SK-N-DZ (cell line): ENCODE measurements around the gene TTPAL.
"Not testable (repeated sequence)": the region's sequence is repeated elsewhere in the genome, so short reads cannot be mapped to it uniquely, and the experiment has no call there.

Source experiments
- DNase-seq: peaks from one replicate; pipeline ENCODE4 v3.0.0-alpha.2; 2015; ENCODE audit warnings: low spot score

TTPAL gene

GRCh38 chr20:44467289-44467883, 8.3 kb upstream of the TTPAL start:
- DNase-seq: no peak

GRCh38 chr20:44468044-44468782, 7.5 kb upstream of the TTPAL start:
- DNase-seq: no peak

GRCh38 chr20:44470327-44470726, 5.3 kb upstream of the TTPAL start:
- no peak for DNase-seq

DNA sequence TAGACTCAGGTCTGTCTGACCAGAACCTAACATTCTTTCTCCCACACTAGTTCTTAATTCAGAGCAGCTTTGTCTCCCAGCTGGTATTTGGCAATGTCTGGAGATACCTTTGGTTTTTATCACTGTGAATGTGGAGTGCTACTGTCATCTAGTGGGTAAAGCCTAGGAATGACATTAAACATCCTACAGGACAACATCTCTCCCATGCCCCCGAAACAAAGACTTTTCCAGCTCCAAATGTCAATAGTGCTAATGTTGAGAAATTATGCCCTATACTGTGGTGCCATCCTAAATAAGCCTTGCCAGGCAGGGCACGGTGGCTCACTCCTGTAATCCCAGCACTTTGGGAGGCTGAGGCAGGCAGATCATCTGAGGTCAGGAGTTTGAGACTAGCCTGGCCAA, 4.2 kb upstream of the TTPAL start:
- peak; percentile 47 for DNase-seq

GRCh38 chr20:44472283-44472682, 3.4 kb upstream of the TTPAL start:
- DNase-seq: not testable (repeated sequence)

- DNase-seq: peak; percentile 22
Measured at GRCh38 chr20:44475372-44475693, 341 bp upstream of the TTPAL start.

DNA sequence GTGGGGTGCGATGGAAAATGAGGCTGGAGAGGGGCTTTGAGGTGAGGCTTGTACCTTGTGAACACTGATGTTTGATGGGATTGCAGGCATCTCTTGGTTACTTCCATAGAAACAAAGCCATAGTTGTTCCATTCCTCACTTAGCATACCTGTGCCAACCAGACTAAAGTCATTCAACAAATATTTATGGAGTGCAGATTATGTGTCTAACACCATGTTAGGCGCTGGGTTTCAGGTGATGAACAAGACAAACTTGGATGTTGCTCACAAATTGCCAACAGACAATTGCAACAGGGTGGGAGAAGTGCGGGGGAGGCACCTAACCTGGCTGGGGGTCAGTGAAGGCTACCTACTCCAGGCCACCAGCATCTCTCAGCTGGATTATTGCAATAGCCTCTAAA, 1.5 kb downstream of the TTPAL start:
- no peak for DNase-seq

DNA sequence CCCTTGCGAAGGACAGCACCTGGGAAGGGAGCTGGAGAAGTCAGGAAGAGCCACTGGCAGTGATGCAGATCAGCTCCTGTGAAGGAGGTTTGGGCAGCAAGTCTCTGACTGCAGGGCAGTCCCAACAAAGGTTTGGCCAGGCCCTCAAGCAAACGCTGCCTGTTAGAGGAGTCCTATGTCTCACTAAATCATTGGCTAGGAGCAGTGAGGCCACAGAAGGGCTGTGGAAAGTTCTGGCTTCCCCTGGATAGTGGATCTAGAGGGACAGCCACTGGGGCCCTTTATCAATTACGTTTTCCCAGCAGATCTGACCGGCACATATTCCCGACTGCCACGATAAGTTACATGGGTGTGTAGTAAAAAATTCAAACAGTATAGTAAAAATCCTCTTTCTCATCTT, 2.5 kb downstream of the TTPAL start:
- no peak for DNase-seq

DNA sequence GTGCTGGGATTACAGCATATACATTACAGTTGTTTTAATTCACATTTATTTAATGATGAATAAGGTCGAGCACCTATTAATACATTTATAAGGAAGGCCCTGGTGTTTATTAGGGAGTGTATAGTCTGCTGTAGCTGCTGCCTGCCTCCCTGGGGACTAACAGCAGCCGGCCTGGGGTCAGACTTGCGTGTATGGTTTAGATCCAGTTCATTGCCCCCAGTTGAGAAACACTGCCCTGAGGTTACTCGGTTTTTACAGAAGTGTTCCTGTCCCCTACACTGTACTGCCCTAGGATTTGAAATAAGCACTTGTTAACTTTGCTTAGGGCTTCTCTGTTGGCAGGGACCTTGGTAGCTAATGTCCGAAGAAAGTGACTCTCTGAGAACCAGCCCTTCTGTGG, 4.0 kb downstream of the TTPAL start:
- no peak for DNase-seq

DNA sequence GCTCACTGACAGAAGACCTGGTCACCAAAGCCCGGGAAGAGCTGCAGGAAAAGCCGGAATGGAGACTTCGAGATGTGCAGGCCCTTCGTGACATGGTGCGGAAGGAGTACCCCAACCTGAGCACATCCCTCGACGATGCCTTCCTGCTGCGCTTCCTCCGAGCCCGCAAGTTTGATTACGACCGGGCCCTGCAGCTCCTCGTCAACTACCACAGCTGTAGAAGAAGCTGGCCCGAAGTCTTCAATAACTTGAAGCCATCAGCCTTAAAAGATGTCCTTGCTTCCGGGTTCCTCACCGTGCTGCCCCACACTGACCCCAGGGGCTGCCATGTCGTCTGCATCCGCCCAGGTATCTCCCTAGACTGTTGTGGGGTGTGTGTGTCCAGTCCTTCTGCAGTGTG, 4.4 kb downstream of the TTPAL start:
- no peak for DNase-seq

GRCh38 chr20:44481719-44482416, 6.2 kb downstream of the TTPAL start:
- DNase-seq: no peak

GRCh38 chr20:44483112-44483511, 7.4 kb downstream of the TTPAL start:
- no peak for DNase-seq

- DNase-seq: no peak
Measured at GRCh38 chr20:44485078-44485829, 9.6 kb downstream of the TTPAL start.

GRCh38 chr20:44485830-44486198, 10.1 kb downstream of the TTPAL start:
- DNase-seq: no peak

DNA sequence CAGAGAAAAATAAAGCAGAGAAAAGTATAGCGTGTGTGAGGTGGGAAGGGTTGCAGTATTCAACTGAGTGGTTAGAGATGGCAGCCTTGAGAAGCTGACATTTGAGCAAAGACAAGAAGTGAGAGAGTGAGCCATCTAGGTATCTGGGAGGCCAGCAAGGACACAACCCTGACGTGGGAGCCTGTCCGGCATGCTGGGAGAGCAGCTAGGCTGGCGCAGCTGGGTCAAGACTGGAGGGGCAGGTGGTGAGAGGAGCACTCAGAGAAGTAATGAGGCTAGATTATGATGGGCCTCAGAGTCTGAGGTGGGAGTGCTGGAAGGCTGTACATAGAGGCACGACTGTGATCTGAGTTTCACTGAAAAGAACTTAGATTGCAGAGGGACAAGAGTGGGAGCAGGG, 12.9 kb downstream of the TTPAL start:
- no peak for DNase-seq

GRCh38 chr20:44489223-44489622, 13.5 kb downstream of the TTPAL start:
- DNase-seq: no peak

DNA sequence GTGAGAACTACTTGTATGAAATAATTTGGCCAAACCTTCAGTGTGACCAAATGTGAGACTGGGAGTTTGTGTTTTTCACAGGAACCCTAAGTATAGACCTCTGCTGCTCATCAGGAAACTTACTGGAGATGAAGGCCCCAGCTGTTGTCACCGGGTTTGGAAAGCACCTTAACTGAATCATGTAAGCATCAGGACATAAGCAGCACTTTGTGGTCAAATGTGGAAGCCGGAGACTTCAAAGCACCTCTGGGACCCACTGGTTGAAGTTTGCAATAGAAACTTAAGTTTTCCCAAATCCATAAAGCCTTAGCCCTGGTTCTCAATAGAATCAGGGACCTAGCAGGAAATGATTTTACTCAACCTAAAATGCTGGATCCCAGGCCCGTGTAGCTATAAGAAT, 14.3 kb downstream of the TTPAL start:
- no peak for DNase-seq

DNA sequence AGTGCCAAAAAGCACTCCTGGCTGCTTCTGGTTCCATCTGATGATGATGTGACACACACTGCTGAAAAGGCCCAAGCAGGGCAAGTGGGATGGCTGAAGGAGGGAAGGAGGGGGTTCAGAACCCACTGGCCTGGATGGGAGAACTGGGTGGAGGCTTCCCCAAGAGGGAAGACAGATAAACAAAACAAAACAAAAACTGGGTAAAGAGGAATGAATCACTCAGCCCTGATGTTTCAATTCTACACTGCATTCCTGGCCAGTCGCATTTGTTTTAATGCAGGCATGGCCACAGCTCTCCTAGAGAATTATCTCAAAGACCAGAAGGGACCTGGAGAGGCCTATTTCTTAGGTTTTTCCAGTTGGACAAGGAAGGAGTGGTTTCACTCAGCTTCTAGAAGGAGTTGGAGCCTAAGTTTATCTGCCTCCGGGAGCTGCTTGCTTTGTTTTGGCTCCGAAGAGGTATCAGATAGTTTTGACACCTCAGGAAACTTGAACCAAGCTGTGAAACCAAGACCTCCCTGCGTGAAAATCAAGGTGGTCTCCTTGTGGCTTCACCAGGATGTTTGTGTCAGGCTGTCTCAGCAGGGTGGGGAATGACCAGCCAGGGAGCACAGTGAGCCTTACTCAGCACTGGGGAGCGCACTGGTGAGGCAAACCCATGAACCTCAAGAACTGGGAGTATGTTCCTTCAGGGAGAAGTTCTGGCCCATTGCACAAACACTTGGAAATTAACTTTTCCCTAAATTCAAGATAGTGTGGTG, 16.1 kb downstream of the TTPAL start:
- DNase-seq: no peak

GRCh38 chr20:44494266-44494665, 18.6 kb downstream of the TTPAL start:
- no peak for DNase-seq

GRCh38 chr20:44494681-44495080, 19.0 kb downstream of the TTPAL start:
- DNase-seq: no peak

DNA sequence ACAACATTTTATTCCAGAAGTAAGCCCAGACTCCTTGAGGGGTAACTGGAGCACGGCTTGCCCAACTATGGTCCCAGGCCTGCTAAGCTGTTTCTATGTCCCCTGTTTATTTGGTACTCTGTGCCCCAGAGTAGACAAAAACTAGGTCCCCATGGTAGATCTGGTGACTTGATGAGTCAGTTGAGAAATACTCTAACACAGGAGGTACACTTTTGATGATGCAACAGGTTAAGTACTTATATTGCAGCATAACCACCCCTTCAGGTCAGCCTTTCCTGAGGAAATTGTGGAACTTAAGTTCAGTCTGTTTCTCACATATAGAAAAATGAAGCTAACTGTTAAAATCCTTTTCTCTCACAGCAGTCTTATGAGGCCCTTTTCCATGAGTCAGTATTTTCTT, 19.6 kb downstream of the TTPAL start:
- DNase-seq: no peak
